Endothelial cell of umbilical vein (primary cell): ENCODE measurements around the gene TRIM2. TPM values are rescaled to one million over a fixed set of nuclear protein-coding genes. Genes with fewer than 3 reads are reported as not detected.

Source experiments
- BruUV-seq: library from RNA; stranded (reverse); fragments of 400-500 nt; replicated peaks from 2 replicates; lab custom pipeline; 2021; lab: Mats Ljungman, UMichigan
- CTCF ChIA-PET: fragments of 300-600, 350-600 bp; sonication (Branson Sonifier 250); formaldehyde crosslinking; loops from one replicate; lab custom pipeline; 2021; ENCODE audit warnings: antibody characterized with exemption, inconsistent platforms; lab: Charles Lee
- POLR2A ChIA-PET: fragments of 300-600, 350-600 bp; sonication (Branson Sonifier 250); formaldehyde crosslinking; loops from one replicate; lab custom pipeline; 2021; ENCODE audit warnings: antibody characterized with exemption, inconsistent platforms; lab: Charles Lee
- DNase-seq: peaks from one replicate; pipeline ENCODE4 v3.0.0-alpha.2; 2011; ENCODE audit warnings: low read depth, low spot score
- FAIRE-seq: peaks from 2 replicates; lab custom pipeline; 2011; peaks lifted over from hg19 to GRCh38; lab: Jason Lieb, UNC
- H2AFZ ChIP-seq: 2 replicates; pipeline ENCODE4 v1.6.0; 2012; ENCODE audit warnings: low read depth, low read length, control low read depth, inconsistent platforms
- H3K27ac ChIP-seq: 2 replicates; pipeline ENCODE4 v1.5.1; 2011; ENCODE audit warnings: low read depth, mild to moderate bottlenecking, control low read depth, low read length, moderate library complexity; ENCODE audit not compliant: insufficient read depth
- H3K27me3 ChIP-seq, 2 experiments: 2 replicates each; pipeline versions ENCODE4 v1.6.0 to v1.6.1; 2011; ENCODE audit warnings: low read length in 2 of 2, mixed read lengths in 1 of 2; ENCODE audit not compliant: control insufficient read depth in 2 of 2, insufficient read depth in 2 of 2
- H3K36me3 ChIP-seq, 2 experiments: 2 replicates in 1 of 2; 3 replicates in 1 of 2; pipeline ENCODE4 v1.5.1; 2011; ENCODE audit warnings: low read length in 2 of 2, mild to moderate bottlenecking in 1 of 2, moderate library complexity in 1 of 2; ENCODE audit not compliant: control insufficient read depth in 2 of 2, insufficient read depth in 2 of 2; ENCODE audit errors: extremely low read depth in 1 of 2
- H3K4me1 ChIP-seq: 3 replicates; pipeline ENCODE4 v1.5.1; 2011; ENCODE audit warnings: mild to moderate bottlenecking, low read length; ENCODE audit not compliant: control insufficient read depth, insufficient read depth; ENCODE audit errors: extremely low read depth
- H3K4me2 ChIP-seq: 2 replicates; pipeline ENCODE4 v1.6.1; 2011; ENCODE audit warnings: low read length, control low read depth, mixed read lengths; ENCODE audit not compliant: insufficient read depth
- H3K4me3 ChIP-seq, 3 experiments: fragments of 200-600 bp in 1 of 3; sonication (generic), shearing (Covaris generic) in 1 of 3; replicated peaks in 1 of 3; 2 replicates each; pipeline ENCODE4 v1.5.1; 2011 to 2016; ENCODE audit warnings: control low read depth in 3 of 3, low read length in 3 of 3, mild to moderate bottlenecking in 2 of 3, inconsistent platforms in 1 of 3, low read depth in 1 of 3, moderate library complexity in 1 of 3; ENCODE audit not compliant: insufficient read depth in 1 of 3
- H3K79me2 ChIP-seq: 2 replicates; pipeline ENCODE4 v1.6.0; 2012; ENCODE audit warnings: low read length, inconsistent platforms; ENCODE audit not compliant: control insufficient read depth, insufficient read depth
- H3K9ac ChIP-seq: replicated peaks from 2 replicates; pipeline ENCODE3; 2011; ENCODE audit warnings: low read length, control low read depth; ENCODE audit not compliant: insufficient read depth; ENCODE audit errors: extremely low read depth
- H3K9me1 ChIP-seq: replicated peaks from 3 replicates; pipeline ENCODE4 v1.6.0; 2011; ENCODE audit warnings: mild to moderate bottlenecking, low read length; ENCODE audit not compliant: control insufficient read depth, insufficient read depth; ENCODE audit errors: extremely low read depth
- H3K9me3 ChIP-seq: replicated peaks from 2 replicates; pipeline ENCODE4 v1.5.1; 2012; ENCODE audit warnings: low read length, inconsistent platforms; ENCODE audit not compliant: control insufficient read depth, insufficient read depth
- H4K20me1 ChIP-seq: replicated peaks from 2 replicates; pipeline ENCODE3; 2011; ENCODE audit warnings: mild to moderate bottlenecking, low read length; ENCODE audit not compliant: control insufficient read depth, insufficient read depth; ENCODE audit errors: extremely low read depth
- EZH2 ChIP-seq: IDR thresholded peaks from 2 replicates; pipeline ENCODE4 v1.6.1; 2012; ENCODE audit warnings: borderline replicate concordance, low read depth, mild to moderate bottlenecking, moderate library complexity, low read length, inconsistent platforms; ENCODE audit not compliant: severe bottlenecking
- FOS ChIP-seq: IDR thresholded peaks from 2 replicates; pipeline ENCODE4 v1.6.1; 2011; ENCODE audit warnings: mild to moderate bottlenecking, low read length, moderate library complexity, borderline replicate concordance; ENCODE audit not compliant: insufficient read depth
- GATA2 ChIP-seq: IDR thresholded peaks from 2 replicates; pipeline ENCODE4 v1.7.0; 2011; ENCODE audit warnings: low read depth, mild to moderate bottlenecking, moderate library complexity, mixed read lengths, low read length; ENCODE audit not compliant: insufficient read length, insufficient read depth
- JUN ChIP-seq: IDR thresholded peaks from 2 replicates; pipeline ENCODE4 v1.6.1; 2011; ENCODE audit warnings: borderline replicate concordance, low read depth; ENCODE audit not compliant: insufficient read length, insufficient read depth
- MYC ChIP-seq: IDR thresholded peaks from one replicate; pipeline ENCODE4 v1.6.1; 2011; ENCODE audit warnings: mild to moderate bottlenecking, low read depth, low read length
- POLR2A ChIP-seq: IDR thresholded peaks from 2 replicates; pipeline ENCODE4 v1.6.1; 2012; ENCODE audit warnings: low read depth, mild to moderate bottlenecking, control low read depth, low read length
- POLR2AphosphoS5 ChIP-seq: IDR thresholded peaks from 2 replicates; pipeline ENCODE4 v1.6.1; 2012; ENCODE audit warnings: low read depth, mild to moderate bottlenecking, control low read depth, low read length, moderate library complexity; ENCODE audit not compliant: insufficient read depth
- dilution Hi-C: fragments of 300-500 bp; cut with MboI; formaldehyde crosslinking; loops from one replicate; pipeline ENCODE4 v1.15.0; 2019; ENCODE audit warnings: low sequenced_read_pairs; ENCODE audit not compliant: extremely low pct_ligation_motif_present
- intact Hi-C: fragments of 100-400 bp; cut with micrococcal nuclease; formaldehyde crosslinking; loops from one replicate; pipeline ENCODE4 v1.10.0; 2022
- polyA plus RNA-seq, 4 experiments: library from polyadenylated mRNA; depleted of rRNA in 3 of 4; stranded (reverse) in 3 of 4; unstranded in 1 of 4; fragments of >200 nt; gene quantifications; 2 replicates each; pipeline versions ENCODE4 v1.2.1 to v1.2.3, GENCODE V29; 2011 to 2012; ENCODE audit warnings: missing spikeins in 1 of 4
- total RNA-seq: library from RNA; stranded (reverse); gene quantifications from 2 replicates; pipeline ENCODE4 v1.2.3, GENCODE V29; 2021
- TF ChIP-seq, protein P1 (sequence below), 2 donors: IDR thresholded peaks; 1 replicate in 1 of 2; 2 replicates in 1 of 2; pipeline ENCODE4 v1.5.1; 2011; ENCODE audit warnings: low read length in 2 of 2, mild to moderate bottlenecking in 2 of 2, moderate library complexity in 2 of 2, control low read depth in 1 of 2, inconsistent platforms in 1 of 2, low read depth in 1 of 2; ENCODE audit not compliant: insufficient read depth in 1 of 2; ENCODE audit errors: extremely low read depth in 1 of 2
- TF ChIP-seq, protein P2 (sequence below): IDR thresholded peaks from 2 replicates; pipeline ENCODE4 v1.6.1; 2011; ENCODE audit not compliant: insufficient read depth, insufficient read length

Gene TRIM2
- total and polyA plus RNA-seq, 2 donors (not counting 3 experiments of a cell fraction or from before 2014, with no cell fraction given) = 6.8 to 19.7 TPM

DNA sequence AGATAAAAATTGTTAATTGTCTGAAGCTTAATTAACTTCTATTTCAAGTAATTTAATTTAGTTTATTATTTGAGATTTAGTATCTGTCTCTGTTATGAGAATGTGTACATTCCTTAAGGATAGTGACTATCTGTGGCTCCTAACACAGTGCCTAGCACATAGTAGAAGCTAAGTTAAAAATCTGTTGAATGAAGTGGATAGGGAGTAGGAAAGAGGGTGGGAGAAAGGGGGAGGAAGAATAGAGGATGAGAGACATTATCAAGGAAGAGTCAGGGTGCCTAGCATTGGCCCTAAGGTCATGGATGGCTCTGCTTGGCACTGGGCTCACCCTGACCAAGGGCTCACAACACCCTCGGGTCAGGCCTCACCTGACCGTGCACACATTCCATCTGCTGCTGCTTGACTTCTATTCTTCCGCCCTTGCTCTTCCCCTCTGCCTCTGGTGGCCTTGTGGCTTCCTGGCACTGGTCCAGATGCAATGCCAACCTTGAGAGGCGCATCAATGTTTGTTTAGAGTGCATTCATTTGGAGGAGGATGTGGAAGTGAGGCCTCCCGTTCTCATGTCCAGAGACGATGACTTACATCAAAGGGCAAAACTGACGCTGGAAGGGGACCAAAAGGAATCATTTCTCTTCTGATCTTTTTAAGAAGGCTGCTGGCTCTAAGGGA, 42.3 kb downstream of the TRIM2 start:
- Histone ChIP-seq H4K20me1 (no peaks in the 10 kb centered on the region), H3K4me2 (no peak overlapping the region), H2AFZ (no peak overlapping the region), H3K27me3 (no peaks in the 10 kb centered on the region), H3K27ac (no peak overlapping the region), H3K4me3 (no peak overlapping the region), H3K36me3 (no peaks in the 10 kb centered on the region), H3K9me1 (no peaks in the 10 kb centered on the region), H3K9me3 (no peaks in the 10 kb centered on the region), H3K79me2 (no peaks in the 10 kb centered on the region), H3K9ac (no peak overlapping the region), H3K4me1 (peaks cover 16% of the 10 kb centered on the region)
- DNase-seq (no peak), FAIRE-seq (no peak)
- dilution Hi-C loops (no loop called here), intact Hi-C loops (no loop called here)
- POLR2A ChIA-PET = no interaction called here
- CTCF ChIA-PET = interaction anchor here (0.7 to 2.8 kb wide), 2 partner anchors 10 to 465 kb away, joined by 4 to 8 read pairs; no protein-coding TSS in a partner anchor
- TF ChIP-seq POLR2A (no peak), JUN (no peak), POLR2AphosphoS5 (no peak), EZH2 (no peak), FOS (no peak), MYC (no peak), GATA2 (no peak)
- TF ChIP-seq, protein P1, sequence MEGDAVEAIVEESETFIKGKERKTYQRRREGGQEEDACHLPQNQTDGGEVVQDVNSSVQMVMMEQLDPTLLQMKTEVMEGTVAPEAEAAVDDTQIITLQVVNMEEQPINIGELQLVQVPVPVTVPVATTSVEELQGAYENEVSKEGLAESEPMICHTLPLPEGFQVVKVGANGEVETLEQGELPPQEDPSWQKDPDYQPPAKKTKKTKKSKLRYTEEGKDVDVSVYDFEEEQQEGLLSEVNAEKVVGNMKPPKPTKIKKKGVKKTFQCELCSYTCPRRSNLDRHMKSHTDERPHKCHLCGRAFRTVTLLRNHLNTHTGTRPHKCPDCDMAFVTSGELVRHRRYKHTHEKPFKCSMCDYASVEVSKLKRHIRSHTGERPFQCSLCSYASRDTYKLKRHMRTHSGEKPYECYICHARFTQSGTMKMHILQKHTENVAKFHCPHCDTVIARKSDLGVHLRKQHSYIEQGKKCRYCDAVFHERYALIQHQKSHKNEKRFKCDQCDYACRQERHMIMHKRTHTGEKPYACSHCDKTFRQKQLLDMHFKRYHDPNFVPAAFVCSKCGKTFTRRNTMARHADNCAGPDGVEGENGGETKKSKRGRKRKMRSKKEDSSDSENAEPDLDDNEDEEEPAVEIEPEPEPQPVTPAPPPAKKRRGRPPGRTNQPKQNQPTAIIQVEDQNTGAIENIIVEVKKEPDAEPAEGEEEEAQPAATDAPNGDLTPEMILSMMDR (IDR thresholded peaks at IDR 0.05; ENCODE audit: extremely low read depth in 1 of 2, insufficient read depth in 1 of 2, low read depth in 1 of 2, low read length in 2 of 2) = no peak
- TF ChIP-seq, protein P2, sequence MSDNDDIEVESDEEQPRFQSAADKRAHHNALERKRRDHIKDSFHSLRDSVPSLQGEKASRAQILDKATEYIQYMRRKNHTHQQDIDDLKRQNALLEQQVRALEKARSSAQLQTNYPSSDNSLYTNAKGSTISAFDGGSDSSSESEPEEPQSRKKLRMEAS = no peak
- no TSS peak for BruUV-seq
